Loucy (cell line): Measurements from ENCODE around the gene GAS2L2.

Experiments used
- H2AFZ ChIP-seq: fragments of 200-600 bp; sonication (generic); 2 replicates; pipeline ENCODE4 v1.6.0; 2016; ENCODE audit warnings: antibody characterized with exemption, mild to moderate bottlenecking, low read length, moderate library complexity
- H3F3A ChIP-seq: fragments of 200-600 bp; 2 replicates; pipeline ENCODE4 v1.6.0; 2016; ENCODE audit warnings: antibody characterized with exemption, low read depth, mild to moderate bottlenecking
- H3K27me3 ChIP-seq: fragments of 200-600 bp; sonication (generic); 2 replicates; pipeline ENCODE4 v1.6.1; 2014; ENCODE audit warnings: low read length, mild to moderate bottlenecking; ENCODE audit not compliant: insufficient read depth, poor library complexity, severe bottlenecking
- H3K36me3 ChIP-seq: fragments of 200-600 bp; sonication (generic); 2 replicates; pipeline ENCODE4 v1.6.1; 2016; ENCODE audit warnings: low read length; ENCODE audit not compliant: insufficient read depth
- H3K4me1 ChIP-seq: fragments of 200-600 bp; sonication (generic); 2 replicates; pipeline ENCODE4 v1.5.1; 2014; ENCODE audit warnings: low read length, mild to moderate bottlenecking; ENCODE audit not compliant: insufficient read depth, poor library complexity, severe bottlenecking
- H3K4me2 ChIP-seq: fragments of 200-600 bp; sonication (generic); 2 replicates; pipeline ENCODE4 v1.6.0; 2014; ENCODE audit warnings: antibody characterized with exemption, low read length, low read depth, mild to moderate bottlenecking; ENCODE audit not compliant: poor library complexity, severe bottlenecking
- H3K4me3 ChIP-seq: fragments of 200-600 bp; sonication (generic); 2 replicates; pipeline ENCODE4 v1.5.1; 2014; ENCODE audit warnings: low read length, mild to moderate bottlenecking, mixed read lengths; ENCODE audit not compliant: poor library complexity, severe bottlenecking
- H3K79me2 ChIP-seq: fragments of 200-600 bp; sonication (generic); 2 replicates; pipeline ENCODE4 v1.6.1; 2014; ENCODE audit warnings: low read length; ENCODE audit not compliant: insufficient read depth
- H3K9ac ChIP-seq: fragments of 200-600 bp; sonication (generic); 2 replicates; pipeline ENCODE4 v1.6.0; 2014; ENCODE audit warnings: mild to moderate bottlenecking, low read depth, low read length, moderate library complexity; ENCODE audit not compliant: poor library complexity, severe bottlenecking
- H3K9me2 ChIP-seq: fragments of 200-600 bp; sonication (generic); replicated peaks from 2 replicates; pipeline ENCODE4 v1.6.1; 2016; ENCODE audit warnings: low read depth, low read length, mixed read lengths
- H3K9me3 ChIP-seq: fragments of 200-600 bp; sonication (generic); 2 replicates; pipeline ENCODE4 v1.6.1; 2014; ENCODE audit warnings: mild to moderate bottlenecking, antibody characterized with exemption, low read length, low read depth; ENCODE audit not compliant: insufficient read depth
- H4K20me1 ChIP-seq: fragments of 200-600 bp; sonication (generic); 2 replicates; pipeline ENCODE4 v1.6.0; 2014; ENCODE audit warnings: antibody characterized with exemption, low read length, mild to moderate bottlenecking; ENCODE audit not compliant: insufficient read depth, poor library complexity, severe bottlenecking
- CTCF ChIP-seq: fragments of 200-600 bp; sonication (generic); conservative IDR thresholded peaks from 2 replicates; pipeline ENCODE4 v1.5.1; 2014; ENCODE audit warnings: mild to moderate bottlenecking, antibody characterized with exemption, low read length
- EZH2phosphoT487 ChIP-seq: fragments of 200-600 bp; IDR thresholded peaks from 2 replicates; pipeline ENCODE4 v1.6.1; 2018; ENCODE audit warnings: antibody characterized with exemption, mild to moderate bottlenecking, moderate library complexity, borderline replicate concordance

GAS2L2 gene

GRCh38 chr17:35764123-35764991 is 11.3 kb upstream of the GAS2L2 start:
- Histone ChIP-seq H3K4me1 (peaks cover 6% of the 10 kb centered on the region), H3K4me2 (peak overlapping the region; percentile 55), H3K36me3 (no peaks in the 10 kb centered on the region), H3K9me3 (no peaks in the 10 kb centered on the region), H3K27me3 (no peaks in the 10 kb centered on the region), H3F3A (no peaks in the 10 kb centered on the region), H3K79me2 (no peaks in the 10 kb centered on the region), H2AFZ (peak overlapping the region; percentile 92), H3K9ac (peak overlapping the region; percentile 76), H3K4me3 (peak overlapping the region; percentile 75), H4K20me1 (no peaks in the 10 kb centered on the region), H3K9me2 (no peaks in the 10 kb centered on the region)
- no peak for TF ChIP-seq EZH2phosphoT487
- TF ChIP-seq CTCF, result peak; percentile 77

DNA sequence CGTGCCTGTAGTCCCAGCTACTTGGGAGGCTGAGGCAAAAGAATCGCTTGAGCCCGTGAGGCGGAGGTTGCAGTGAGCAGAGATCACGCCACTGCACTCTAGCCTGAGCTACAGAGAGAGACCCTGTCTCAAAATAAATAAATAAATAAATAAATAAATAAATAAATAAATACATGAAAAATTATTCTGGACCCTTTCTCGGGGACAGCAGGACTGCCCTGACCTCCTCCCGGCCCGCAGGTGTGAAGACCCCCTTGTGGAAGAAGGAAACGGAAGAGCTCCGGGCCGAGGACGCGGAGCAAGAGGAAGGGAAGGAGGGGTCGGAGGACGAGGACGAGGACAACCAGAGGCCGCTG is 10.7 kb upstream of the GAS2L2 start:
- H3K9me3 ChIP-seq, result no peaks in the 10 kb centered on the region
- H4K20me1 ChIP-seq, result no peaks in the 10 kb centered on the region
- H3K9me2 ChIP-seq, result no peaks in the 10 kb centered on the region
- H2AFZ ChIP-seq, result peak overlapping the region; percentile 51; the same call in 1 of the 2 replicates
- H3K36me3 ChIP-seq, result no peaks in the 10 kb centered on the region
- no peaks in the 10 kb centered on the region for H3K79me2 ChIP-seq
- H3F3A ChIP-seq, result no peaks in the 10 kb centered on the region
- no peaks in the 10 kb centered on the region for H3K27me3 ChIP-seq
- H3K4me2 ChIP-seq, result peak overlapping the region; percentile 55
- H3K4me3 ChIP-seq, result peak overlapping the region; percentile 75
- peaks cover 6% of the 10 kb centered on the region for H3K4me1 ChIP-seq
- TF ChIP-seq CTCF (no peak), EZH2phosphoT487 (no peak)
- H3K9ac ChIP-seq, result peak overlapping the region; percentile 76

DNA sequence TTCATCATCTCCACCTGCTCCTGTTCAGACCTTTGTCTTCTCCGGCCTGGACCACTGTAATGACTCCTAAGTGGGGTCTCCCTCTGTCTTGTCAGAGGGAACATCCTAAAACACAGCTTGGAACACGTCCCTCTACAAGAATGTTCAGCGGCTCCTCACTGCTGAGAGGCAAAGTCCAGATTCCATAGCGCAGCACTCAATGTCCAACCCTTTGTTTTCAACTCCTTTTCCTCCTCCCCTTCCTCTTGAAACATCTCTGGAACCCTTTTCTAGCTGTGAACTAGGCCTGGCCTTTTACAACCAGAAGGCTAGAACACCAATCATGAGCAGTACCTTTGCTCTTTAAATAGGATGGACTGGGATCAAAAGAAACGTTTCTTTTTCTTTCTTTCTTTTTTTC is 8.6 kb upstream of the GAS2L2 start:
- no peaks in the 10 kb centered on the region for H3K9me2 ChIP-seq
- no peak overlapping the region for H2AFZ ChIP-seq
- no peaks in the 10 kb centered on the region for H3F3A ChIP-seq
- no peak overlapping the region for H3K9ac ChIP-seq
- H3K27me3 ChIP-seq, result no peaks in the 10 kb centered on the region
- no peaks in the 10 kb centered on the region for H4K20me1 ChIP-seq
- no peaks in the 10 kb centered on the region for H3K36me3 ChIP-seq
- no peak for TF ChIP-seq CTCF
- TF ChIP-seq EZH2phosphoT487, result no peak
- H3K9me3 ChIP-seq, result no peaks in the 10 kb centered on the region
- H3K4me2 ChIP-seq, result no peak overlapping the region
- H3K4me1 ChIP-seq, result peaks cover 6% of the 10 kb centered on the region
- H3K4me3 ChIP-seq, result no peak overlapping the region
- no peaks in the 10 kb centered on the region for H3K79me2 ChIP-seq
